Measurements from ENCODE around the gene LEF1. TPM values are rescaled to one million over a fixed set of nuclear protein-coding genes. Genes with fewer than 3 reads are reported as not detected.

Gene LEF1
- total RNA-seq, 2 donors from 2014 or later: 2.1 to 3.4 TPM

DNA sequence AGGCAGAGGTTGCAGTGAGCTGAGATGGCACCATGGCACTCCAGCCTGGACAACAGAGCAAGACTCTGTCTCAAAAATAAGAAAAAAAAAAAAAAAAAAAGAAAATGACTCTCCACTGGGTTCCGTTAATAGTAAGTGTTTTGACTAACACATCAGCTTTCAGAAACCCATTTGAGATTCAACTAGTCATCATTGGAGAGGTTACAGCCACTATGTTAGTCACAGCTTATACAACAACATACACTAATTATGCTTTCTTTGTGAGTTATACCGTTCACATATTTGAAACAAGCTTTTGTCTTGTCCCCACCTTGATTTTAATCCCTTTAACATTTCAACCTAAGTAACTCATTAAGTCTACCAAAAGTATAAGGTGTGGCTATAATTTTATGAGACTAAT lies 130.8 kb downstream of the LEF1 start:
- no peaks in the 10 kb centered on the region for H3K27me3 ChIP-seq
- H3K36me3 ChIP-seq: no peaks in the 10 kb centered on the region
- H3K9me3 ChIP-seq: no peaks in the 10 kb centered on the region
- no peak overlapping the region for H3K4me3 ChIP-seq
- no peaks in the 10 kb centered on the region for H3K4me1 ChIP-seq
- no peak for DNase-seq
- no peak overlapping the region for H3K27ac ChIP-seq
- intact Hi-C loops (cut with DNase I): no loop called here
- TF ChIP-seq, protein P1, sequence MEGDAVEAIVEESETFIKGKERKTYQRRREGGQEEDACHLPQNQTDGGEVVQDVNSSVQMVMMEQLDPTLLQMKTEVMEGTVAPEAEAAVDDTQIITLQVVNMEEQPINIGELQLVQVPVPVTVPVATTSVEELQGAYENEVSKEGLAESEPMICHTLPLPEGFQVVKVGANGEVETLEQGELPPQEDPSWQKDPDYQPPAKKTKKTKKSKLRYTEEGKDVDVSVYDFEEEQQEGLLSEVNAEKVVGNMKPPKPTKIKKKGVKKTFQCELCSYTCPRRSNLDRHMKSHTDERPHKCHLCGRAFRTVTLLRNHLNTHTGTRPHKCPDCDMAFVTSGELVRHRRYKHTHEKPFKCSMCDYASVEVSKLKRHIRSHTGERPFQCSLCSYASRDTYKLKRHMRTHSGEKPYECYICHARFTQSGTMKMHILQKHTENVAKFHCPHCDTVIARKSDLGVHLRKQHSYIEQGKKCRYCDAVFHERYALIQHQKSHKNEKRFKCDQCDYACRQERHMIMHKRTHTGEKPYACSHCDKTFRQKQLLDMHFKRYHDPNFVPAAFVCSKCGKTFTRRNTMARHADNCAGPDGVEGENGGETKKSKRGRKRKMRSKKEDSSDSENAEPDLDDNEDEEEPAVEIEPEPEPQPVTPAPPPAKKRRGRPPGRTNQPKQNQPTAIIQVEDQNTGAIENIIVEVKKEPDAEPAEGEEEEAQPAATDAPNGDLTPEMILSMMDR (IDR thresholded peaks at IDR 0.05): no peak
- H3K9ac ChIP-seq (ENCODE audit: low read depth in 2 of 2, low read length in 2 of 2): no peak overlapping the region

DNA sequence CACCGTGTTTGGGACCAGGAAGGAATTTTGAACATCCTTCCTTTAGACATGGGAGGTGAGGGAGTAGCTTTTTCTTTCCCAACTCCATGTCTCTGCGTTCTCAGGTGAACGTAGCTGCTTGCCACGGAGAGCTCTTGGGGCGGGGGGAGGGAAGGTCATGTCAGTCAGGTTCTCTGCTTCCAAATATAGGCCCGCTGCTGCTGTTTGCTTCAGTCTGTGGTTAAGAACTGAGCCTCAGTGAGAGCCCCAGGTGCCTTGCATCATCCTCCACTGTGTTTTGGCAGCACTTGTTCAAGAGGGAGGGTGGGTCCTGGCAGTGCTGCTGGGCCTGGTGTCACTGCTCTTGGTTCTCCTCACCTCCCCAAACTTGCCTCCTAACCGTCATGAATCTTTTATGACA lies 132.5 kb downstream of the LEF1 start:
- no peaks in the 10 kb centered on the region for H3K9me3 ChIP-seq
- no peak overlapping the region for H3K4me3 ChIP-seq
- no peak for DNase-seq
- no peaks in the 10 kb centered on the region for H3K4me1 ChIP-seq
- no peak overlapping the region for H3K9ac ChIP-seq (ENCODE audit: low read depth in 2 of 2, low read length in 2 of 2)
- H3K36me3 ChIP-seq: no peaks in the 10 kb centered on the region
- H3K27me3 ChIP-seq: no peaks in the 10 kb centered on the region
- intact Hi-C loops (cut with DNase I): no loop called here
- no peak overlapping the region for H3K27ac ChIP-seq
- TF ChIP-seq, protein P1 (IDR thresholded peaks at IDR 0.05): no peak

DNA sequence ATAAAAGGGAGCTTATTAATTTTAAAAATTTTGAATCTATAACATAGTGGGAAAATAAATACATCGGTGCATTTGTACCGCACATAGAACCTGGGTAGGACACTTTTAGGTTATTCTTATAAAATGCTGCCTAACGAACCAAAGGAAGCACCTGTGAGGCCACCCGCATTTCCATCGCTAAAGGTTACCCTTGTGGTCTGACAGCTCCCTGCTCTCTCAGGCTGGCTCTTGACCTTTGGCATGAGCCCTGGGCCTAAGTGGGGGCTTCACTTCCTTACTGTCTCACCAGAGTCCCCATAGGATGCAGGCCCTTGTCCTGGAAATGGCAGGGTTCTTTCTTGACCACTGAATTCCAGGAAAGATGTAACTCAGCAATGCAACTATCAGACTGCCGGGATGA lies 133.0 kb downstream of the LEF1 start:
- Histone ChIP-seq H3K9ac (ENCODE audit: low read depth in 2 of 2, low read length in 2 of 2) (no peak overlapping the region), H3K36me3 (no peaks in the 10 kb centered on the region), H3K4me1 (no peaks in the 10 kb centered on the region), H3K27me3 (no peaks in the 10 kb centered on the region), H3K4me3 (no peak overlapping the region), H3K27ac (no peak overlapping the region), H3K9me3 (no peaks in the 10 kb centered on the region)
- TF ChIP-seq, protein P1 (IDR thresholded peaks at IDR 0.05): no peak
- intact Hi-C loops (cut with DNase I): no loop called here
- no peak for DNase-seq

DNA sequence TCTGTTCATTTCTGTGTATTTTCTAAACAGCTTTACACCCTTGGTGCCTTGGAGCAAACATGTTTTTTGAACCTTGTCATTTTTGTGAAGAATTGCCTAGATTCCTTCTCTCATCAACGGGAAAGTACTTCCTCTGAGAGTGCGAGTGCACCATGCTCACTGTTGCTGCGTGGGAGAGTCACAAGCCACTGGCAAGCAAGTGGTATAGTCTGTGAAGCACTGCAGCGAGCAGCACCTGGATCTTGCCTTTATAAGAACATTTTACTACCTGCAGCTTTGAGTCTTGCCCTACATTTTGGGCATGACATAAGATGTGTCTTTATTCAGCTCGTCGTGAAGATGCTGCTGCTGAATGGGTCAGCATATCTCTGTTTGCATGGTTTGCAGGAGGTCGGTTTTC lies 134.2 kb downstream of the LEF1 start:
- TF ChIP-seq, protein P1 (IDR thresholded peaks at IDR 0.05): no peak
- intact Hi-C loops (cut with DNase I): no loop called here
- H3K9me3 ChIP-seq: no peaks in the 10 kb centered on the region
- DNase-seq: no peak
- H3K27me3 ChIP-seq: no peaks in the 10 kb centered on the region
- no peak overlapping the region for H3K27ac ChIP-seq
- no peaks in the 10 kb centered on the region for H3K4me1 ChIP-seq
- no peaks in the 10 kb centered on the region for H3K36me3 ChIP-seq
- no peak overlapping the region for H3K9ac ChIP-seq (ENCODE audit: low read depth in 2 of 2, low read length in 2 of 2)
- no peak overlapping the region for H3K4me3 ChIP-seq

DNA sequence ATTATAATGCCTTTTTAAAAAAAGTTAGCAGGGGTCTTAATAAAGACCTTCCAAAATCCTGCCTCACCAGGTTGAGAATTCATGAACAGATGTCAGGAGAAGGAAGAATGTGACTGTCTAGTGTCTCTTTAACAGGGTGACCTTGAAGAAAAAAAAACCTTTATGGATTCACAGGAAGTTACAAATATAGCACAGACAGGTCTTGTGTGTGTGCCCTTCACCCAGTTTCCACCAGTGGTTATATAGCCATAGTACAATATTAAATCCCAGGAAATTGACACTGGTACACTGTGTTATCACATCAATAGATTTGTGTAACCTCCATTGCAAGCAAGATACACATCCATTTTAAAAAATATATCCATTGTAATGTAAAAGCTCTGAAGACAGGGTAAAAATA lies 135.4 kb downstream of the LEF1 start:
- DNase-seq: no peak
- Histone ChIP-seq H3K4me1 (no peaks in the 10 kb centered on the region), H3K36me3 (no peaks in the 10 kb centered on the region), H3K4me3 (no peak overlapping the region), H3K9ac (ENCODE audit: low read depth in 2 of 2, low read length in 2 of 2) (no peak overlapping the region), H3K27me3 (no peaks in the 10 kb centered on the region), H3K9me3 (no peaks in the 10 kb centered on the region), H3K27ac (no peak overlapping the region)
- intact Hi-C loops (cut with DNase I): no loop called here
- TF ChIP-seq, protein P1 (IDR thresholded peaks at IDR 0.05): no peak
